IMR-90 (cell line): ENCODE results near the gene SLC22A2. TPM values are rescaled to one million over a fixed set of nuclear protein-coding genes. Genes with fewer than 3 reads are reported as not detected.

ENCODE experiments used
- ATAC-seq: fragments of 200-7000 bp; cut with Tn5 transposase; 2 replicates; pipeline ENCODE4 v1.9.1; 2020; ENCODE audit warnings: low read depth, mild to moderate bottlenecking, moderate library complexity
- BruUV-seq: library from RNA; stranded (reverse); fragments of 400-500 nt; replicated peaks from 2 replicates; lab custom pipeline; 2021; lab: Mats Ljungman, UMichigan
- CTCF ChIA-PET: fragments of 300-600 bp; formaldehyde crosslinking; extraction: SDS; loops from one replicate; lab custom pipeline; 2021; ENCODE audit warnings: antibody characterized with exemption; lab: Yijun Ruan, JAX
- POLR2A ChIA-PET: fragments of 300-600 bp; sonication (Branson Sonifier 250); formaldehyde crosslinking; loops from one replicate; lab custom pipeline; 2022; ENCODE audit warnings: antibody characterized with exemption; ENCODE audit not compliant: unreplicated experiment; lab: Charles Lee
- DNase-seq: peaks from one replicate; pipeline ENCODE4 v3.0.0; 2013
- H2AFZ ChIP-seq: replicated peaks from 2 replicates; pipeline ENCODE3; 2013; ENCODE audit warnings: low read length, mild to moderate bottlenecking; ENCODE audit not compliant: poor library complexity
- H2AK5ac ChIP-seq: 2 replicates; pipeline ENCODE4 v1.6.1; 2013; ENCODE audit warnings: low read depth, low read length, inconsistent platforms
- H2AK9ac ChIP-seq: replicated peaks from 2 replicates; pipeline ENCODE3; 2013; ENCODE audit warnings: mild to moderate bottlenecking, low read depth, low read length, moderate library complexity; ENCODE audit not compliant: poor library complexity
- H2BK120ac ChIP-seq: 2 replicates; pipeline ENCODE4 v1.6.1; 2013; ENCODE audit warnings: low read depth, low read length, inconsistent platforms
- H2BK15ac ChIP-seq: 3 replicates; pipeline ENCODE4 v1.6.1; 2013; ENCODE audit warnings: low read depth, low read length, inconsistent platforms
- H2BK20ac ChIP-seq: 2 replicates; pipeline ENCODE4 v1.6.1; 2013; ENCODE audit warnings: low read depth, mild to moderate bottlenecking, inconsistent platforms, low read length, moderate library complexity
- H2BK5ac ChIP-seq: 2 replicates; pipeline ENCODE4 v1.6.1; 2013; ENCODE audit warnings: mild to moderate bottlenecking, low read depth, low read length, inconsistent platforms; ENCODE audit not compliant: poor library complexity, severe bottlenecking
- H3K14ac ChIP-seq: replicated peaks from 2 replicates; pipeline ENCODE4 v1.6.1; 2013; ENCODE audit warnings: low read depth, low read length, inconsistent platforms
- H3K18ac ChIP-seq: 2 replicates; pipeline ENCODE4 v1.6.1; 2013; ENCODE audit warnings: low read depth, low read length, control low read depth
- H3K23ac ChIP-seq: 2 replicates; pipeline ENCODE4 v1.6.1; 2013; ENCODE audit warnings: low read depth, low read length, inconsistent platforms
- H3K27ac ChIP-seq: 2 replicates; pipeline ENCODE4 v1.5.1; 2013; ENCODE audit warnings: mild to moderate bottlenecking, control low read depth, low read length; ENCODE audit not compliant: insufficient read depth
- H3K27me3 ChIP-seq: 2 replicates; pipeline ENCODE4 v1.6.1; 2013; ENCODE audit warnings: low read length; ENCODE audit not compliant: control insufficient read depth, insufficient read depth
- H3K36me3 ChIP-seq: 2 replicates; pipeline ENCODE4 v1.6.1; 2013; ENCODE audit warnings: low read length, mixed read lengths; ENCODE audit not compliant: control insufficient read depth, insufficient read depth
- H3K4ac ChIP-seq: 2 replicates; pipeline ENCODE4 v1.6.1; 2013; ENCODE audit warnings: low read depth, low read length, inconsistent platforms
- H3K4me1 ChIP-seq: 2 replicates; pipeline ENCODE4 v1.6.1; 2013; ENCODE audit warnings: low read length, mixed read lengths; ENCODE audit not compliant: control insufficient read depth, insufficient read depth
- H3K4me2 ChIP-seq: 2 replicates; pipeline ENCODE4 v1.6.1; 2013; ENCODE audit warnings: low read depth, mild to moderate bottlenecking, control low read depth, low read length, moderate library complexity
- H3K4me3 ChIP-seq: 2 replicates; pipeline ENCODE4 v1.5.1; 2013; ENCODE audit warnings: low read depth, mild to moderate bottlenecking, control low read depth, low read length, moderate library complexity; ENCODE audit not compliant: insufficient read depth
- H3K56ac ChIP-seq: 2 replicates; pipeline ENCODE4 v1.6.1; 2013; ENCODE audit warnings: low read length, inconsistent platforms; ENCODE audit not compliant: insufficient read depth; ENCODE audit errors: extremely low read depth
- H3K79me1 ChIP-seq, 2 experiments: 2 replicates each; pipeline ENCODE4 v1.6.1; 2013; ENCODE audit warnings: low read length in 2 of 2, inconsistent platforms in 1 of 2, low read depth in 1 of 2
- H3K9ac ChIP-seq: 2 replicates; pipeline ENCODE4 v1.6.1; 2013; ENCODE audit warnings: low read depth, low read length, control low read depth
- H3K9me1 ChIP-seq: 2 replicates; pipeline ENCODE4 v1.6.1; 2013; ENCODE audit warnings: low read length, inconsistent platforms; ENCODE audit not compliant: insufficient read depth
- H3K9me3 ChIP-seq: 2 replicates; pipeline ENCODE4 v1.6.1; 2013; ENCODE audit warnings: low read length; ENCODE audit not compliant: control insufficient read depth, insufficient read depth
- H4K20me1 ChIP-seq: 2 replicates; pipeline ENCODE4 v1.6.1; 2013; ENCODE audit warnings: low read length, inconsistent platforms; ENCODE audit not compliant: insufficient read depth
- H4K5ac ChIP-seq: 2 replicates; pipeline ENCODE4 v1.6.1; 2013; ENCODE audit warnings: mild to moderate bottlenecking, low read depth, low read length, control low read depth
- H4K8ac ChIP-seq, 2 experiments: 2 replicates each; pipeline ENCODE4 v1.6.1; 2013; ENCODE audit warnings: low read depth in 2 of 2, low read length in 2 of 2, control low read depth in 1 of 2, inconsistent platforms in 1 of 2
- H4K91ac ChIP-seq: 2 replicates; pipeline ENCODE4 v1.6.1; 2013; ENCODE audit warnings: low read depth, low read length, inconsistent platforms; ENCODE audit not compliant: insufficient read depth
- CEBPB ChIP-seq: IDR thresholded peaks from 2 replicates; pipeline ENCODE4 v1.6.1; 2012; ENCODE audit warnings: low read depth, low read length, improper control_type of control experiment
- CHD1 ChIP-seq: IDR thresholded peaks from 2 replicates; pipeline ENCODE4 v1.6.1; 2012; ENCODE audit warnings: low read depth, low read length, improper control_type of control experiment
- MAZ ChIP-seq: IDR thresholded peaks from 2 replicates; pipeline ENCODE4 v1.6.1; 2012; ENCODE audit warnings: low read depth, mild to moderate bottlenecking, low read length, improper control_type of control experiment, moderate library complexity, borderline replicate concordance
- NFE2L2 ChIP-seq: fragments of 150-350 bp; IDR thresholded peaks from 2 replicates; pipeline ENCODE4 v1.6.1; 2016; ENCODE audit warnings: low read depth, mild to moderate bottlenecking, low read length
- POLR2A ChIP-seq: IDR thresholded peaks from 2 replicates; pipeline ENCODE4 v1.6.1; 2012; ENCODE audit warnings: mild to moderate bottlenecking, low read depth, low read length
- RAD21 ChIP-seq: IDR thresholded peaks from 2 replicates; pipeline ENCODE4 v1.6.1; 2012; ENCODE audit warnings: low read length, improper control_type of control experiment
- dilution Hi-C: fragments of 300-500 bp; cut with HindIII; formaldehyde crosslinking; loops from one replicate; pipeline ENCODE4 v1.14.3; 2018; ENCODE audit warnings: low sequenced_read_pairs; ENCODE audit not compliant: unreplicated experiment
- in situ Hi-C: fragments of 300-500 bp; cut with MboI; formaldehyde crosslinking; loops from 3 replicates; pipeline ENCODE4 v1.14.3; 2019; ENCODE audit warnings: low sequenced_read_pairs, inconsistent platforms, mixed read lengths
- intact Hi-C: fragments of 100-400 bp; cut with micrococcal nuclease; formaldehyde crosslinking; loops from 2 replicates; pipeline ENCODE4 v1.10.0; 2022
- polyA plus RNA-seq, 3 experiments: library from polyadenylated mRNA; depleted of rRNA; stranded (reverse); fragments of >200 nt; gene quantifications; 2 replicates each; pipeline ENCODE4 v1.2.3, GENCODE V29; 2012; ENCODE audit warnings: low replicate concordance in 1 of 3
- total RNA-seq: library from RNA; depleted of rRNA; stranded (reverse); fragments of >200 nt; gene quantifications from 2 replicates; pipeline ENCODE4 v1.2.3, GENCODE V29; 2012
- TF ChIP-seq, protein P1 (sequence below): fragments of 150-350 bp; IDR thresholded peaks from 2 replicates; pipeline ENCODE4 v1.6.1; 2017; ENCODE audit warnings: mild to moderate bottlenecking, antibody characterized with exemption, low read length, low read depth

SLC22A2 gene
- total and polyA plus RNA-seq, 2 of the 4 experiments (the other 2 are of a cell fraction): not detected

DNA sequence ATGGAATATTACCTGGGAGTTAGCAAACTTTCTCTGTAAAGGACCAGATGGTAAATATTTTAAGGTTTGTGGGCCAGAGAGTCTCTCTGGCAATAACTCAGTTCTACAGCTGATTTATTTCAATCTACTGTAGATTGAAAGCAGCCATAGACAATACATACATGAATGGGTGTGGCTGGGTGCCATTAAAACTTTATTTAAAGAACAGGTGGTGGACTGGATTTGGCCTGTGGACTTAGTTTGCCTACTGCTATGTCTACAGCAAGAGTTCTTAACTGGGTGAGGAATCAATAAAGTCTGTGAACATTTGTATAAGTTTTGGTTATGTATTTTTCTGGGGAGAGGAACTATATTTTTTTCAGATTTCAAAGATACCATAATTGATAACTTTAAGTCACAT, 55.1 kb downstream of the SLC22A2 start:
- Histone ChIP-seq H3K23ac (no peak overlapping the region), H3K4me2 (no peak overlapping the region), H2BK20ac (no peak overlapping the region), H3K4ac (no peak overlapping the region), H3K4me3 (no peak overlapping the region), H3K9ac (no peak overlapping the region), H4K5ac (no peak overlapping the region), H2AK5ac (no peak overlapping the region), H3K9me1 (no peaks in the 10 kb centered on the region), H4K20me1 (no peaks in the 10 kb centered on the region), H3K27ac (no peak overlapping the region), H3K14ac (no peak overlapping the region), H3K9me3 (no peaks in the 10 kb centered on the region; the same call in 1 of the 2 replicates), H3K4me1 (no peaks in the 10 kb centered on the region), H2AK9ac (no peak overlapping the region), H2BK15ac (no peak overlapping the region), H2BK120ac (no peak overlapping the region), H3K56ac (no peak overlapping the region), H3K36me3 (no peaks in the 10 kb centered on the region), H3K27me3 (no peaks in the 10 kb centered on the region), H3K18ac (no peak overlapping the region), H2AFZ (no peak overlapping the region), H4K8ac (no peak overlapping the region), H3K79me1 (no peaks in the 10 kb centered on the region), H4K91ac (no peak overlapping the region), H2BK5ac (no peak overlapping the region)
- CTCF ChIA-PET: no interaction called here
- ATAC-seq: no peak
- POLR2A ChIA-PET: no interaction called here
- no peak for TF ChIP-seq NFE2L2
- TF ChIP-seq RAD21: no peak
- no peak for TF ChIP-seq POLR2A
- no peak for TF ChIP-seq CEBPB
- TF ChIP-seq MAZ: no peak
- TF ChIP-seq, protein P1, sequence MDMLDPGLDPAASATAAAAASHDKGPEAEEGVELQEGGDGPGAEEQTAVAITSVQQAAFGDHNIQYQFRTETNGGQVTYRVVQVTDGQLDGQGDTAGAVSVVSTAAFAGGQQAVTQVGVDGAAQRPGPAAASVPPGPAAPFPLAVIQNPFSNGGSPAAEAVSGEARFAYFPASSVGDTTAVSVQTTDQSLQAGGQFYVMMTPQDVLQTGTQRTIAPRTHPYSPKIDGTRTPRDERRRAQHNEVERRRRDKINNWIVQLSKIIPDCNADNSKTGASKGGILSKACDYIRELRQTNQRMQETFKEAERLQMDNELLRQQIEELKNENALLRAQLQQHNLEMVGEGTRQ: no peak
- no peak for TF ChIP-seq CHD1
- BruUV-seq: no TSS peak
- DNase-seq: no peak
- in situ Hi-C loops: no loop called here
- intact Hi-C loops: no loop called here
- dilution Hi-C loops: no loop called here
